Neuron (in vitro differentiated cells): ENCODE data around the gene VAV3.
"Not testable (repeated sequence)": the region's sequence is repeated elsewhere in the genome, so short reads cannot be mapped to it uniquely, and the experiment has no call there.

Experiments used
- H2AFZ ChIP-seq: one replicate; pipeline ENCODE4 v1.6.1; 2013; ENCODE audit warnings: low read depth, mild to moderate bottlenecking, inconsistent platforms, low read length, moderate library complexity
- H3K27me3 ChIP-seq: one replicate; pipeline ENCODE4 v1.6.1; 2013; ENCODE audit warnings: low read length; ENCODE audit not compliant: insufficient read depth
- H3K36me3 ChIP-seq: one replicate; pipeline ENCODE4 v1.6.1; 2013; ENCODE audit warnings: low read length; ENCODE audit not compliant: insufficient read depth
- H3K4me1 ChIP-seq: one replicate; pipeline ENCODE4 v1.6.1; 2013; ENCODE audit warnings: low read length; ENCODE audit not compliant: insufficient read depth
- H3K4me3 ChIP-seq: 2 replicates; pipeline ENCODE4 v1.5.1; 2013; ENCODE audit warnings: mild to moderate bottlenecking, low read length, moderate library complexity
- H3K9me3 ChIP-seq: one replicate; pipeline ENCODE4 v1.6.1; 2013; ENCODE audit warnings: low read length

Gene VAV3

DNA sequence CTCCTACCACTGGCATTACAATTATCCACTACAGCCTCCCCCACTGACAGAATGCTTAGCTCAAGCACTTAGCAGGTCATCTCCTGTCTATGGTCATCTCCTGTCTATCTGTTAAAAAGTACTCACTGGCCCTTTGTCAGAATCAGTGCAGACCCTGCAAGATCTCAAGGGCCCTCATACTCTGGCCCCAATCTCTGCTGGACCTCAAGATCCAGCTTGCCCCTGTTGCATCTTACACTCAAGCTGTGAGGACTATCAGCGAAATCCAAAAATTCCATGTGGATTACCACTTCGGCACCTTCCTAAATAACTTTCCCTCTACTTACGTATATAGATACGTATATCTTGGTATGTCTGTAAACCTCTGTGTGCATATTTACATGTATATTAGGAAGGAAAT lies 101.6 kb downstream of the VAV3 start:
- Histone ChIP-seq H3K9me3 (no peaks in the 10 kb centered on the region), H2AFZ (no peak overlapping the region), H3K4me3 (no peak overlapping the region), H3K27me3 (no peaks in the 10 kb centered on the region), H3K36me3 (no peaks in the 10 kb centered on the region), H3K4me1 (no peaks in the 10 kb centered on the region)

DNA sequence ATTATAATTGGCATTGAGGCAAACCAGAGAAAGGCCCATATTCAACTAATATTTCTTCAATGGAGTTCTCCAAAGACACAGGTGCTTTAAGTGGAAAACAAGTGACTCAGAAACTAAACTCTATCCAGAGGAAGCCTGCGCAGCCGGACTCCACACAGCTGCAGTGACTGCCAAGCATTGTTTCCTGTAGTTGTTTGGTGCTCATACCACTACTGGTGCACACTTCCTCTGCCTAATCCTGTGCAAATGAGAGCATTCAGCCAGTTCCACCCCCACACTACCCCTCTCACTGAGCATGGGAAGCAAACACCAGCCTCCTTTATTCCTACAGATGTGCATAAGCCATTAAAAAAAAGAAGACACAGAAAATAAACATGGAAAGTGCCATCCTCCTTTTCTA lies 102.9 kb downstream of the VAV3 start:
- Histone ChIP-seq H3K4me1 (no peaks in the 10 kb centered on the region), H3K9me3 (no peaks in the 10 kb centered on the region), H3K4me3 (no peak overlapping the region), H3K36me3 (no peaks in the 10 kb centered on the region), H2AFZ (no peak overlapping the region), H3K27me3 (no peaks in the 10 kb centered on the region)

DNA sequence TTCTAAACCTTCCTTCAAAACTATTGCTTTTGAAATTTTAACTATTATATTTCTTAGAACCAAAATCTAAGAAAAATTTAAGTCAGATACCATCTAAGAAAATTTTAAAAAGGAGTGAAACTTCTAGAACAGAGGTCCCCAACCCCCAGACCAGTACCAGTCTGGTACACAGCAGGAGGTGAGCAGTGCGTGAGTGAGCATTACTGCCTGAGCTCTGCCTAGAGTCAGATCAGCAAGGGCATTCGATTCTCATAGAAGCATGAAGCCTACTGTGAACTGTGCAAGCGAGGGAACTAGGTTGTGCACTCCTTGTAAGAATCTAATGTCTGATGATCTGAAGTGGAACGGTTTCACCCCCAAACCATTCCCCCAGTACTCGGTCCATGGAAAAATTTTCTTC lies 106.7 kb downstream of the VAV3 start:
- H3K4me3 ChIP-seq: no peak overlapping the region
- H3K36me3 ChIP-seq: no peaks in the 10 kb centered on the region
- no peaks in the 10 kb centered on the region for H3K27me3 ChIP-seq
- no peaks in the 10 kb centered on the region for H3K4me1 ChIP-seq
- no peaks in the 10 kb centered on the region for H3K9me3 ChIP-seq
- no peak overlapping the region for H2AFZ ChIP-seq

DNA sequence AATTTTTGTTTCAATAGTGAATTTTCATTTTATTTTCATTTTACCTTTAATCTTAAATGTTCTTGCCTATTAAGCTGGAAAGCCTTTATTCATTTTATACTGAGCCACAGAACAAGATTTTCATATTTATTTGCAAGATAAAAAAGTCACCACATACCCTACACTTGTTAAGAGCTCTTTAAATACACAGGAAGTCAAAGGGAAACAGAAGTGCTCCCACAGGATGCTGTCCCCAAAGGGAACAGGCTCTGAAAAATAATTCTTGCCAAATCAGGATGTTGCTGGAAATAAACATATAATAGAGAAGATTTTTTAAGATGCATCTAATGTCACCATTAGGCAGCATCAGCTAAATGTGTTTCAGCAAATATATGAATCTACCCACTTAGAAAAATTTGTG lies 113.6 kb downstream of the VAV3 start:
- Histone ChIP-seq H3K4me1 (no peaks in the 10 kb centered on the region), H2AFZ (no peak overlapping the region), H3K27me3 (no peaks in the 10 kb centered on the region), H3K4me3 (no peak overlapping the region), H3K36me3 (no peaks in the 10 kb centered on the region), H3K9me3 (no peaks in the 10 kb centered on the region)

DNA sequence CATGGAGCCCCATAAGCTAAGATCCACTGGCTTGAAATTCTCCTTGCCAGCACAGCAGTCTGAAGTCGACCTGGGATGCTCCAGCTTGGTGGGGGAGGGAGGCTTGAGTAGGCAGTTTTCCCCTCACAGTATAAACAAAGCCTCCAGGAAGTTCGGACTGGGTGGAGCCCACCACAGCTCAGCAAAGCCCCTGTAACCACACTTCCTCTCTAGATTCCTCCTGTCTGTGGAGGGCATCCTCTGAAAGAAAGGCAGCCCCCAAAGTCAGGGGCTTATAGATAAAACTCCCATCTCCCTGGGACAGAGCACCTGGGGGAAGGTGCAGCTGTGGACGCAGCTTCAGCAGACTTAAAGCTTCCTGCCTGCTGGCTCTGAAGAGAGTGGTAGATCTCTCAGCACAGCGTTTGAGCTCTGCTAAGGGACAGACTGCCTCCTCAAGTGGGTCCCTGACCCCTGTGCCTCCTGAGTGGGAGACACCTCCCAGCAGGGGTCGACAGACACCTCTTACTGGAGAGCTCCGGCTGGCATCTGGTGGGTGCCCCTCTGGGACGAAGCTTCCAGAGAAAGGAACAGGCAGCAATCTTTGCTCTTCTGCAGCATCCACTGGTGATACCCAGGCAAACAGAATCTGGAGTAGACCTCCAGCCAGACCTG lies 120.3 kb downstream of the VAV3 start:
- not testable (repeated sequence) for H3K9me3 ChIP-seq, H2AFZ ChIP-seq, H3K36me3 ChIP-seq, H3K27me3 ChIP-seq, H3K4me3 ChIP-seq, H3K4me1 ChIP-seq

DNA sequence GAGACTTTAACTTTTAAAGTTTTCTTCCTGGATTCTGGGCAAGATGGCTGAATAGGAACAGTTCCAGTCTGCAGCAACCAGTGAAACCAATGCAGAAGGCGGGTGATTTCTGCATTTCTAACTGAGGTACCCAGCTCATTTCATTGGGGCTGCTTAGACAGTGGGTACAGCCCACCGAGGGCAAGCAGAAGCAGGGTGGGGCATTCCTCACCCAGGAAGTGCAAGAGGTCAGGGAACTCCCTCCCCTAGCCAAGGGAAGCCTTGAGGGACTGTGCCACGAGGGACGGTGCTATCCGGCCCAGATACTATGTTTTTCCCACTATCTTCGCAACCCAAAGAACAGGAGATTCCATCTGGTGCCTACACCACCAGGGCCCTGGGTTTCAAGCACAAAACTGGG lies 121.0 kb downstream of the VAV3 start:
- no peaks in the 10 kb centered on the region for H3K36me3 ChIP-seq
- H3K9me3 ChIP-seq: no peaks in the 10 kb centered on the region
- H3K4me3 ChIP-seq: no peak overlapping the region
- H2AFZ ChIP-seq: no peak overlapping the region
- no peaks in the 10 kb centered on the region for H3K27me3 ChIP-seq
- H3K4me1 ChIP-seq: no peaks in the 10 kb centered on the region

DNA sequence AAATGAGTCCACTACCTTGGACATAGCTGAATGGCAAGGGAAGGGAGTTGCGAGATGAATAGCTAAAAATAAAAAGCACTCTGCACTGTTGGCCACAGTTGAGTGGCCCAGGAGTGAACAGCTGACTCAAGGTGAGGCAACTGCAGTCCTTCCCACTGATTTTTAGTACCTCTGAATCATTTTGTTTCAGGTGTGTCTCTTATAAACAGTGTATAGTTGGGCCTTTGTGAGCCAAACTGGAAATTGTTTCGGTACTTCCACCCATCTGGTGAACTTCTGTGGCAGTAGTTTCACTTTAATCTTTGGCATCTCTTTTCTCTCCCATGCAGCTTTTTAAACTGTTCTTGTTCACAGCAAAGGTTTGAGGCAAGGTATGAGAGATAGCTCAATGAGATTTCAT lies 122.7 kb downstream of the VAV3 start:
- Histone ChIP-seq H3K4me1 (no peaks in the 10 kb centered on the region), H2AFZ (no peak overlapping the region), H3K4me3 (no peak overlapping the region), H3K27me3 (no peaks in the 10 kb centered on the region), H3K9me3 (no peaks in the 10 kb centered on the region), H3K36me3 (no peaks in the 10 kb centered on the region)

DNA sequence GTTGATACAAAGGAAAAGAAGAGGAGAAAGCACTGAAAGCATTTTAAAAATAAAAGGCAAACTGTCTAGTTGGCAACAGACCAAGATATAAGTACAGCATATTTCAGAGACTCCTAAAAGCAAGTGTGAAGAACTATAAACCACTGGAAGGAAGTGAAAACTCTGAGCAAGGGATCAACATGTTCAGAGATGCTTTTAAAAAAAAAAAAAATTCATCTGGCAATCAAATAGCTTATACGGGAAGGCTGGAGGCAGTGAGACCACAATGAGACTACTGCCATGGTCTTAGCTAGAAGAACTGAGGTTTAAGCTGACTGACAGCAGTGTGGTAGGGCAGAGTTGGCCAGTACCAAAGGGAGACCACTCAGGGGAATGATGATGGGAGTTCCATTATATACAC lies 124.3 kb downstream of the VAV3 start:
- H3K9me3 ChIP-seq: no peaks in the 10 kb centered on the region
- H3K4me1 ChIP-seq: no peaks in the 10 kb centered on the region
- H3K4me3 ChIP-seq: no peak overlapping the region
- no peaks in the 10 kb centered on the region for H3K27me3 ChIP-seq
- no peaks in the 10 kb centered on the region for H3K36me3 ChIP-seq
- no peak overlapping the region for H2AFZ ChIP-seq

DNA sequence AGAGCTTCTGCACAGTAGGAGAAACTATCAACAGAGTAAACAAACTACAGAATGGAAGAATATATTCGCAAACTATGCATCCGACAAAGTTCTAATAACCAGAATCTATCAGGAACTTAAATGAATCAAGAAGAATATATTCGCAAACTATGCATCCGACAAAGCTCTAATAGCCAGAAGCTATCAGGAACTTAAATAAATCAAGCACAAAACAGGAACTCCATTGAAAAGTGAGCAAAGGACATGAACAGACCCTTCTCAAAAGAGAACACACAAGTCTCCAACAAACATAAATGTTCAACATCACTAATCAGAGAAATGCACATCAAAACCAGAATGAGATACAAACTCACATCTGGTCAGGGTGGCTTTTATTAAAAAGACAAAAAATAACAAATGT lies 126.9 kb downstream of the VAV3 start:
- no peaks in the 10 kb centered on the region for H3K4me1 ChIP-seq
- H3K36me3 ChIP-seq: no peaks in the 10 kb centered on the region
- H3K27me3 ChIP-seq: no peaks in the 10 kb centered on the region
- H3K9me3 ChIP-seq: no peaks in the 10 kb centered on the region
- no peak overlapping the region for H2AFZ ChIP-seq
- H3K4me3 ChIP-seq: no peak overlapping the region

DNA sequence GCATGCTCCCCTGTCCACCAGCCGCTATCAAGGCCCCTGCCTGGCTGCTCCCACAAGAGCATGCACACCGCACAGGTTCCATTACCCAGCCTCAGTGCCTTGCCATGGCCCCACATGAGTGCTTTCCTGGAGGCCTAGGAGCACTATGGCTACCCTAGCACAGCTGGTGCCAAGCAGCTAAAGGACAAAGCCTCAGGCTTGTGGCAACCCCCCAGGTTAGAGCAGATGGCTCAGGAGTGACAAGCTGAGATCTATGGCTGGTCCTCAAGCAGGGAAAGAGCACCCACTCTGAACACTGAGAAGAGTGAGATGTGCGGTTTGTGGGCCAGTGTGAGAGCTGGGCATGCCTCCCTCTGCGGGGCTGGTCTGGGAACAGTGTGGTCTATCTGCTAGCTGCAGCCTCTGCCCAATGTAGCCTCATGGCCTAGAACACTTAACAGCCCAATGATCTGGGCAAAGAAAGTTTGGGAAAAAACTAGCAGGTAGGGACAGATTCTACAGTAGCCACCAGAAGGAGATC lies 129.8 kb downstream of the VAV3 start:
- Histone ChIP-seq H2AFZ (no peak overlapping the region), H3K27me3 (no peaks in the 10 kb centered on the region), H3K36me3 (no peaks in the 10 kb centered on the region), H3K4me1 (no peaks in the 10 kb centered on the region), H3K9me3 (no peaks in the 10 kb centered on the region), H3K4me3 (no peak overlapping the region)

DNA sequence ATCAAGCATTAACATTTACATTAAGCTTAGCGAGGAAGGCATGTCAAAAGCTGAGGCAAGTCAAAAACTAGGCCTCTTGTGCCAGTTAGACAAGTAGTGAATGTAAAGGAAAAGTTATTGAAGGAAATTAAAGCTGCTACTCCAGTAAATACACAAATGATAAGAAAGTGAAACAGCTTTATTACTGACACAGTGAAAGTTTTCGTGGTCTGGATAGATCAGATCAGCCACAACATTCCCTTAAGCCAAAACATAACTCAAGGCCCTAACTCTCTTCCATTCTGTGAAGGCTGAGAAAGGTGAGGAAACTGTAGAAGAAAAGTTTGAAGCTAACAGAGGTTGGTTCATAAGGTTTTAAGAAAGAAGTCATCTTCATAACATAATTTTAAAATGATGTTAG lies 131.9 kb downstream of the VAV3 start:
- Histone ChIP-seq H2AFZ (no peak overlapping the region), H3K36me3 (no peaks in the 10 kb centered on the region), H3K4me3 (no peak overlapping the region), H3K27me3 (no peaks in the 10 kb centered on the region), H3K9me3 (no peaks in the 10 kb centered on the region), H3K4me1 (peaks cover 7% of the 10 kb centered on the region)

DNA sequence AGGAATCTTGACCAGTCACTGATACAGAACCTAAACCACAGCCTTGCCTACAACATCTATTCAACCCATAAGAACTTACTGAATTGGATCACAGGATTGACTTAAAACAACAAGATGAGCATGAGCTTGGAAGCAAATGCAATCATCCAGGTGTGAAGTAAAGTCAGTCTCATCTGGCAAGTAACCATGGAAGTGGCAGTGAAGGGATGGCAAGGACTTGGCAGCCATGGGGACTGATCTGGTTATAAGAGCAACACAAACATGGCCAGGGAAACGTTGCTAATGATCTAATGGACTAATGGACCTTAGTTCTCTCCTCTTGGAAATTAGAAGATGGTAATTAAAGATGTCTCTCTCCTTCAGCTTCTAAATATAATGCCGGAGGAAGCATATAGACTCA lies 133.1 kb downstream of the VAV3 start:
- H3K9me3 ChIP-seq: no peaks in the 10 kb centered on the region
- H3K4me3 ChIP-seq: no peak overlapping the region
- peaks cover 7% of the 10 kb centered on the region for H3K4me1 ChIP-seq
- no peaks in the 10 kb centered on the region for H3K27me3 ChIP-seq
- no peaks in the 10 kb centered on the region for H3K36me3 ChIP-seq
- no peak overlapping the region for H2AFZ ChIP-seq

DNA sequence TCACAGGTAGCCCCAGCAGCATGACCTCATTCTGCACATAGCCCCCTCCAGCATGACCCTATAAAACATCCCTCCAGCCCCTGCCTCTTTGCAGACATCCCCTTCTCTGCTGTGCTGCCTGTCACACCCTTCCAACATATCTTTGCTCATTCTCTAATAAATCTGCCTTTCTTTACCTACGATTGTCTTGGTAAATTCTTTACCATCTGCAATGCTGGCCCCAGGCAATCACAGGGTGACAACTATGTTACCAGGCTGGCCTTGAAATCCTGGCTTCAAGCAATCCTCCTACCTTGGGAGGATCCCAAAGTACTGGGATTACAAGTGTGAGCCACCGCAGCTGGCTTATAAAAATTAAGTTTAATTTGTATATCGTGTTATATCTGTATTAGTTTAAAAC lies 134.5 kb downstream of the VAV3 start:
- peaks cover 7% of the 10 kb centered on the region for H3K4me1 ChIP-seq
- H3K36me3 ChIP-seq: no peaks in the 10 kb centered on the region
- no peak overlapping the region for H2AFZ ChIP-seq
- no peak overlapping the region for H3K4me3 ChIP-seq
- H3K9me3 ChIP-seq: no peaks in the 10 kb centered on the region
- H3K27me3 ChIP-seq: no peaks in the 10 kb centered on the region

DNA sequence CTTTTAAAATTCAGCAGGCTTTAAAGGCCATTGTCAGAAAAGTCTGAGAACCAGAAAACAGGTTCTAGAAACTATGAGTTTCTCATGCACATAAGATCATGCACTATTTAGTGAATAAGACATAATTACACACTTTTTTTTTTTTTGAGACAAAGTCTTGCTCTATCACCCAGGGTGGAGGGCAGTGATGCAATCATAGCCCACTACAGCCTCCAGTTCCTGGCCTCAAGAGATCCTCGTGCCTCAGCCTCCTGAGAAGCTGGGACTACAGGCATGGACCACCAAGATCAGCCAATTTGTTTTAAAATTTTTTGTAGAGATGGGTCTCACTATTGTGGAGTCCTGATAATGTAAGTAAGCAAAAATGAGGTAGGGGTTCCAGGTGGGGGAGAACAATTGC lies 134.9 kb downstream of the VAV3 start:
- Histone ChIP-seq H3K4me3 (no peak overlapping the region), H3K27me3 (no peaks in the 10 kb centered on the region), H3K9me3 (no peaks in the 10 kb centered on the region), H3K4me1 (peaks cover 7% of the 10 kb centered on the region), H2AFZ (no peak overlapping the region), H3K36me3 (no peaks in the 10 kb centered on the region)
